Adrenal gland (tissue), 12 donors: ENCODE results near the gene CCL11. TPM values are rescaled to one million over a fixed set of nuclear protein-coding genes. Genes with fewer than 3 reads are reported as not detected.

Experiments used
- DNase-seq, 7 donors: peaks; one replicate each; pipeline ENCODE4 v3.0.0-alpha.2; 2019 to 2020
- H3K27ac ChIP-seq, 5 donors: fragments of 200-600 bp; sonication (generic) in 4 of 5; 1 replicate in 3 of 5; 2 replicates in 2 of 5; pipeline versions ENCODE4 v1.5.1 to v1.8.0; 2016 to 2020; ENCODE audit warnings: mild to moderate bottlenecking in 1 of 5
- H3K27me3 ChIP-seq: fragments of 200-600 bp; 2 replicates; pipeline ENCODE4 v1.8.0; 2021
- H3K36me3 ChIP-seq, 2 donors: fragments of 200-600 bp; replicated peaks in 1 of 2; 1 replicate in 1 of 2; 2 replicates in 1 of 2; pipeline versions ENCODE4 v1.5.1 to v1.8.0; 2018 to 2022
- H3K4me1 ChIP-seq, 2 donors: fragments of 200-600 bp; replicated peaks in 1 of 2; 1 replicate in 1 of 2; 2 replicates in 1 of 2; pipeline versions ENCODE4 v1.5.1 to v1.8.0; 2018 to 2021
- H3K4me3 ChIP-seq, 4 donors: fragments of 200-600 bp; sonication (generic) in 3 of 4; one replicate each; pipeline ENCODE4 v1.5.1; 2016 to 2018
- H3K9me3 ChIP-seq, 3 donors: fragments of 200-600 bp; sonication (generic) in 1 of 3; replicated peaks in 1 of 3; 1 replicate in 2 of 3; 2 replicates in 1 of 3; pipeline versions ENCODE4 v1.5.1 to v1.8.0; 2016 to 2021
- CTCF ChIP-seq, 6 experiments: fragments of 450-650 bp in 4 of 6; fragments of 200-600 bp in 2 of 6; sonication (generic) in 1 of 6; IDR thresholded peaks; 1 replicate in 5 of 6; 2 replicates in 1 of 6; pipeline versions ENCODE4 v1.5.1 to v1.8.0; 2016 to 2021; ENCODE audit warnings: antibody characterized with exemption in 6 of 6, mild to moderate bottlenecking in 2 of 6, moderate library complexity in 1 of 6
- POLR2A ChIP-seq, 2 donors: fragments of 450-650 bp; IDR thresholded peaks; one replicate each; pipeline ENCODE4 v1.6.1; 2017; ENCODE audit warnings: antibody characterized with exemption in 2 of 2, mild to moderate bottlenecking in 2 of 2, moderate library complexity in 1 of 2
- WGBS, 4 donors: extraction: QIAGEN DNeasy Blood & Tissue Kit in 2 of 4; methylation state at CpG; one replicate each; pipeline versions ENCODE4 v1.1.5 to v1.1.7; 2013 to 2017; 5-methylcytosine and 5-hydroxymethylcytosine counted together
- intact Hi-C, 2 donors: fragments of 100-400 bp; cut with DNase I; formaldehyde crosslinking; loops; one replicate each; pipeline versions ENCODE4 v1.14.1 to v1.15.0; 2022 to 2023
- polyA plus RNA-seq, 3 donors: library from polyadenylated mRNA; stranded (reverse); fragments of 200-250 nt in 2 of 3; fragments of 350-450 nt in 1 of 3; fragmentation: Illumina TruSeq in 1 of 3; extraction: RNeasy Lipid Tissue Mini Kit (QIAGEN cat#74804) in 1 of 3; gene quantifications; one replicate each; pipeline ENCODE4 v1.2.3, GENCODE V29; 2013 to 2014
- total RNA-seq, 9 donors: library from RNA; depleted of rRNA in 4 of 9; stranded (reverse); fragments of >200 nt in 4 of 9; fragments of 120-200 nt in 1 of 9; fragmentation: NEBNext Ultra II Directional in 1 of 9; extraction: Animal tissue kit (Norgen Biotek cat#: 25700) in 1 of 9; gene quantifications; one replicate each; pipeline versions ENCODE4 v1.1.0 to v1.2.4, GENCODE V29; 2013 to 2023
- donor health status: healthy with polysubstance abuse.
- donor health status: Bipolar disorder and iron deficiency.
- donor health status: DM: yes; HTN: yes; CAD: no.
- donor health status: DM: no; HTN: no; CAD: no.
- donor health status: DM: no; HTN: no; CAD: no.
- donor health status: DM: yes; HTN: yes; CAD: no.

Gene CCL11
- total and polyA plus RNA-seq, 12 donors, result 0.24 to 0.88 (median 0.53) TPM; not detected in 7

GRCh38 chr17:34251186-34251585 is 34.4 kb upstream of the CCL11 start:
- H3K4me1 ChIP-seq, result peaks cover 69 to 73% of the 10 kb centered on the region in 2 donors
- H3K9me3 ChIP-seq, result no peaks in the 10 kb centered on the region
- no peaks in the 10 kb centered on the region for H3K27me3 ChIP-seq
- no peak overlapping the region for H3K4me3 ChIP-seq
- H3K27ac ChIP-seq, result peak overlapping the region in 4 of 5 donors; percentile 49 to 84 (median 68)
- DNase-seq, result no peak
- intact Hi-C loops, result loop anchor here in 1 of 2 donors (5.0 kb wide), 1 partner anchor 66 kb away; the partner anchor contains the start of gene CCL8
- TF ChIP-seq POLR2A (IDR thresholded peaks at IDR 0.05), result no peak
- TF ChIP-seq CTCF (IDR thresholded peaks at IDR 0.05), result no peak
- 91 to 94% (median 93%) methylated on average over 3 of the region's 3 CpGs for WGBS, 4 donors
- no peaks in the 10 kb centered on the region for H3K36me3 ChIP-seq

GRCh38 chr17:34252095-34252443 is 33.5 kb upstream of the CCL11 start:
- intact Hi-C loops, result loop anchor here in 1 of 2 donors (5.0 kb wide), 1 partner anchor 65 kb away; the partner anchor contains the start of gene CCL8
- H3K27me3 ChIP-seq, result no peaks in the 10 kb centered on the region

GRCh38 chr17:34252444-34253138 is 33.0 kb upstream of the CCL11 start:
- 4 to 16% (median 13%) methylated on average over 3 to 6 of the region's 6 CpGs for WGBS, 4 donors
- H3K4me3 ChIP-seq, result no peak overlapping the region
- TF ChIP-seq POLR2A (IDR thresholded peaks at IDR 0.05) (no peak), CTCF (IDR thresholded peaks at IDR 0.05) (no peak)
- H3K4me1 ChIP-seq, result peaks cover 69 to 73% of the 10 kb centered on the region in 2 donors
- intact Hi-C loops, result loop anchor here in 1 of 2 donors (5.0 kb wide), 1 partner anchor 65 kb away; the partner anchor contains the start of gene CCL8
- no peaks in the 10 kb centered on the region for H3K9me3 ChIP-seq
- peak; percentile 84 to 98 (median 96) for DNase-seq
- peak overlapping the region in 4 of 5 donors; percentile 64 to 84 (median 68) for H3K27ac ChIP-seq
- no peaks in the 10 kb centered on the region for H3K27me3 ChIP-seq
- H3K36me3 ChIP-seq, result no peaks in the 10 kb centered on the region

More at GRCh38 chr17:34252095-34252443, 33.5 kb upstream of the CCL11 start:
- no peak for TF ChIP-seq POLR2A (IDR thresholded peaks at IDR 0.05)
- TF ChIP-seq CTCF (IDR thresholded peaks at IDR 0.05), result no peak
- H3K4me1 ChIP-seq, result peaks cover 69 to 73% of the 10 kb centered on the region in 2 donors
- peak overlapping the region in 4 of 5 donors; percentile 64 to 84 (median 68) for H3K27ac ChIP-seq
- H3K4me3 ChIP-seq, result no peak overlapping the region
- H3K9me3 ChIP-seq, result no peaks in the 10 kb centered on the region
- H3K36me3 ChIP-seq, result no peaks in the 10 kb centered on the region
- DNase-seq, result peak in 1 of 7 donors; percentile 19
- 32 to 40% (median 35%) methylated on average over 4 to 5 of the region's 5 CpGs for WGBS, 4 donors

- no peaks in the 10 kb centered on the region for H3K36me3 ChIP-seq
- 74 to 86% (median 80%) methylated on average over 3 of the region's 3 CpGs for WGBS, 4 donors
- TF ChIP-seq CTCF (IDR thresholded peaks at IDR 0.05), result no peak
- TF ChIP-seq POLR2A (IDR thresholded peaks at IDR 0.05), result no peak
- no peaks in the 10 kb centered on the region for H3K9me3 ChIP-seq
- H3K27me3 ChIP-seq, result no peaks in the 10 kb centered on the region
- no peak overlapping the region for H3K4me3 ChIP-seq
- no peak for DNase-seq
- intact Hi-C loops, result loop anchor here in 1 of 2 donors (5.0 kb wide), 1 partner anchor 64 kb away; the partner anchor contains the start of gene CCL8
- H3K4me1 ChIP-seq, result peaks cover 69 to 73% of the 10 kb centered on the region in 2 donors
- H3K27ac ChIP-seq, result peak overlapping the region in 4 of 5 donors; percentile 64 to 84 (median 68)
Observed at GRCh38 chr17:34253139-34253525, 32.4 kb upstream of the CCL11 start.
